HG03095 (cell line): Measurements from ENCODE around the gene PCTP.

ENCODE experiments used
- ATAC-seq: cut with Tn5 transposase; IDR thresholded peaks from one replicate; pipeline ENCODE4 v1.9.1; 2021; ENCODE audit warnings: moderate library complexity; ENCODE audit not compliant: unreplicated experiment

PCTP gene

DNA sequence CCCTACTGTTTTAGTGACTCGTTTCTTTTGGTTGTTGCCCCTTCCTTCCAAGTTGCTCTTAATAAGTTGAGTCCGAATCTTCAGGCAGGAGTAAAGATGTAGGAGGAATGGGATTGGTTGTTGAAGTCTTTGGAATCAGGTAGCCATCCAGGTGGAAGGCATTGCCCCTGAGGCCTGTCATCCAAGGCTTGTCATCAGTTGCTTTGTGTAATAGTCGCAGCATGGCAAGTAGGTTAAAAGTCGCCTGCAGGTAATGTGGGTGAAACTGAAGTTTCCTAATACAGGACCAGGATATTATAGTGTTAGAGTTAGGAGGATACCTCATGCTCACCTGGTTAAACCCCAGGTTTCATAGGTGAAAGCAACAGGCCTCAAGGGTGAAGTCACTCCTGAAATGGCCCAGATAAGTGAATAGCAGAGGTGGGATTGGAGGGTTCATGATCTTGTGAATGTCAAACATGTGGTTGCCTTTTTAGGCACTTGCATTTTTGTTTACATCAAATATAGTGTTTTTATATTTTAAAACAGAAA is 934 bp downstream of the PCTP start:
- ATAC-seq: no peak

DNA sequence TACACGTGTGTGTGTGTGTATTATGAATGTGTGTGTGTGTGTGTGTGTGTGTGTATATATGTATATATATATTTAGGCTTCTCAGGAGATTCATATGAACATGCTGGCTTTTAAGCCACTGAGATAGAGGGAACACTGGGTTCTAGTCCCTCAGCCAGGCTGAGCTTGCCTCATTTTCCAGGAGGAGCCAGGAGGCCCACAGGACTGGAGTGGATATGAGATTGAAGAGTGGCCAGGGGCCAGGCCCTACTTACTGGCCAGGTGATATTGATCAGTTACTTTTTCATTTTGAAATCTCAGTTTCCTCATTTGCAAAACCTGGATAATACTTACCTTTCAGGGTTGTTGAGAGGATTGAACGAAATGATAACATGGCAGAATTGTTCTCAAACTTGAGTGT is 5.8 kb downstream of the PCTP start:
- ATAC-seq: no peak

DNA sequence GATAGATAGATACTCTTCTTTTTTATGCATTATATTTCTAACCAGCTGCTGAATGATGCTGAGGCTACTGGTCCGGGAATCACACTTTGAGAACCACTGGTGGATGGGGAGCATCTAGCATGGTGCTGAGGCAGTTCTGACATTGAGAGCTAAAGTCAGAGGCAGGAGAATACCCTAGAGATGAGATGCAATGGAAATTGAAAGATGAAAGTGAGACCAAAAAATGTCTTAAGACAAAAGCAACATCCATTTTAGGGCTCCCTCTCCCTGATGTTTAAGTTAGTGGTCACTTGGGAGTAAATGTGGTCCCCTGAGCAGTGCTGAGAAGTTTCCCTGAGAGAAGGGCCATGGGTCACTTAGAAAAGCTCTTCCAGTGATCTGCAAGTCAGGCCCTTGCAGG is 6.8 kb downstream of the PCTP start:
- no peak for ATAC-seq

DNA sequence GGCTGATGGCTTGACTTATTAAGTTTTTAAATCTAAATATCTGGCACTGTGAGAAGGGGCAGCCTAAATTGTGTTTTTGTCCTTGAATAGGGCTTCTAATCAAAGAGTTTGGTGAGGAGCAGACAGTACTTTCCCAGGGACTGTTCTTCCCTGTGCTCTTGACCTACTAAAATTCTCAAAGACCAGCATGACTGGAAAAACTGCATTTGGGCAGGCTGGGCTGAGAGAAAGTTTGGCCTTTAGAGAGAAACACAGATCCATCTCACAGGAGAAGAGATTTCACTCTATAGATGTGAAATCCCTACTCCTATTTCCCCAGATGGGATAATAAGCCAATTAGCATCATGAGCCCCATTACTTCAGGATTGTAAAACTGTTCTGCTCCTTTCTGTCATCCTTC is 7.3 kb downstream of the PCTP start:
- ATAC-seq: no peak

DNA sequence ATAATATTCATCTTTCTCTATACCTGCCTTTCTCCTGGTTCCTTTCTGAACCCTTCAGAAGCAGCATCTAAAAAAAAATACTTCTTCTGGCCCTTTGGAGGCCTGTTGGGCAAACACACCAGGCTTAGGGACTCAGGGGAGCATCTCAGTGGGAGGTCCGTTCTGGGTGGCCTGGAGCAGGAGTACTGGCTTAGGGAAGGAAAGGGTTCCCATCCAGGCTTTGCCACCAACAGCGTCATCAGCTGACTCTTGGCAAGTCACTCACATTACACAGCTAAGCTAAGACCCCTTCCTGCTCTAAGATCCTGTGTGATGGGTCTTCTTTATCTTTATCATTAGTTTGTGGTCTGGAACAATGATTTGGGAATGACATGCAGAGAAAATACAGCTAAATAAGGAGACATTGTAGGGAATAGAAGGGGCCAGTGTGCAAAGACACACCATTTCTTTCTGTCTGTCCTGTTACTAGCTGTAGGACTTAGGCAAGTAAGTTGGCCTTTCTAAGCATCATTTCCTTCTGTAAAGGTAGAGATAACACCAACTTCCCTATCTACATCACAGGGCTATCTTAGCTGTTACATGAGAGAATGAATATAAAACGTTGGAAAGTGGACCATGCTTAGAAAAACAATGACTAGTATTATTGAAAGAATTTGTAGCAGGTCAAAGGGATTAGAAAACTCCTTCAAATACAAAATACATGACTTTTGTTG is 9.9 kb downstream of the PCTP start:
- no peak for ATAC-seq

DNA sequence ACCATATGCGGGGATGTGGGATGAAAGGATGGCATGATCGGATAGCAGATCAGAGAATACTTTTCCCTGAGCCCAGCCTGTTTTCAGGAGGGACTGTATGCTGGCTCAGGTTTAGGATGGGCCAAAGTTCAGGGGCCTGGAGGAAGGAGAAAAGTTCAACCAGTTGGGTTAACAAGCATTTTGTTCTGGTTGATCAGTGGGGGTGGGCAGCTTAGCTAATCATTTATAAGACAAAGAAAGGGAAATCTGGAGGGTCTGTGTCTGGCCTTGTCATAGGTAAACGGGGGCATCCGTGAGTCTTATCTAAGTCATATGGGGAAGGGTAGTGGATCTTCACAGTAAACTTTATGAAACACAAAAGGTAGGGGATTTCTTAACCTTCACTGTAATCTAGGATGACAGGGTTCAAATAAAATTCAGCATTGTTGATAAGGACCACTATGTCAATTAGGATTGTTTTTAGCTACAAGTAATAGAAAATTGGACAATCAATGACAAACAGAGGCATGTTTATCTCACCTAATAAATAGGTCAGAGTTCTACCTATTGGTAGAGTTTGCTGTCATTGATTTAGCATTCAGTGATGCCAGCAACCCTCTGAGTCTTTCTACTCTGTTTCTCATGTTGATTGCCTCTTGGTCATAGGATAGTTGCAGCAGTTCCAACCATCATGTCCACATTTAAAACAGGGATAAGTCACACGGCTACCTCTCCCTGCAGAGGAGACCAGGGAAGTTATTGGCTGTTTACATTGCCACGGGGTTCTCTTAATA is 11.4 kb downstream of the PCTP start:
- ATAC-seq: no peak

DNA sequence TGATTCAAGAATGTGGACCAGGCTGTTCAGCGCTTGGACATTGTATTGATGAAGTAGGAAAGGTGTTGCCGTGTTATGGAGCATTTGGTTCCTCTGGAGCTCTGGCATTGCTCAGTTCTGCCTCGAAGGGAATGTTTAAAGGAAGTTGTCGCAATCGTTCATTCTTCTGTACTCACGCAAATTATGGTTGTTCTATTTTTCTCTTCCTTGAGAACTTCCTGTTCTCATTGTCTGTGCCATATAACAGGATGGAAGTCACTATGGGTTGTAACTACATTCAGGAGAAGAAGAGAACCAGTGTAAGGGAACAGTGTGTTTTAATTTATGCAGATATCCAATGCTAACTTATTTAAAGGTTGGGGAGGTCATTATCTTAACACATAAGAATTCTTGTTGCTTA is 13.0 kb downstream of the PCTP start:
- ATAC-seq: no peak

DNA sequence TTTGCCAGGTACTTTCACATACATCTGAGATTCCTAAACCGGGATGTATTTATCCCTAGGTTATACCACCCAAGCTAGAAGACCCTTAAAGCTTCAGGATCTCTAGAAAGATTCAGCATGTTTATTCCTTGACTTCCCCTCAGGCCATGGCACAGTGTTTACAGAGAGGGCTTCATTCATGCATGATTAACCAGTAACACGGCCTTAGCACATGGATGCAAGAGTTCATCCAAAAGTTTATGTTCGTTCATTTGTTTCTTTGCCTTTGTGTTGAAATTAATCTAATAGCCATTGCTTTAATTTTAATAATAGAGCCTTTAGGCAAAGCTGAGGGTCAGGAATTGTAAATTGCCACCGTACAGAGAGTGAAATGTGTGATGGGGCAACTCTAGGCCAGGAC is 13.8 kb downstream of the PCTP start:
- ATAC-seq: no peak

DNA sequence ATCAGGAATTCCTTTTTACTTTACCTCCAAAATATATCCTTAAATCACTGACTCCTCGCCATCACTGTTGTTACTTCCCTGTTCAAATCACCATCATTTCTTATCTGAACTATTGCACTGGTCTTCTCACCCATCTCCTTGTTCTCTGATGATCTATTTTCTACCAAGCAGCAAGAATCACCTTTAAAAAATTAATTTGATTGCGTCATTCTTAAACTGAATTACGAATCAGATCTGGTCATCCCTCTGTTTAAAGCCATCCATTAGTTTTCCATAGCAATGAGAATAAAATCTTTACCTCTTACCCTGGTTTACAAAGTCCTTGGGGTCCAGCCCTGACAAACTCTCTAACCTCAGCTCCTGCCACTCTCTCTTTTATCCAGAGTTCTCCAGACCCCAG is 14.6 kb downstream of the PCTP start:
- no peak for ATAC-seq

DNA sequence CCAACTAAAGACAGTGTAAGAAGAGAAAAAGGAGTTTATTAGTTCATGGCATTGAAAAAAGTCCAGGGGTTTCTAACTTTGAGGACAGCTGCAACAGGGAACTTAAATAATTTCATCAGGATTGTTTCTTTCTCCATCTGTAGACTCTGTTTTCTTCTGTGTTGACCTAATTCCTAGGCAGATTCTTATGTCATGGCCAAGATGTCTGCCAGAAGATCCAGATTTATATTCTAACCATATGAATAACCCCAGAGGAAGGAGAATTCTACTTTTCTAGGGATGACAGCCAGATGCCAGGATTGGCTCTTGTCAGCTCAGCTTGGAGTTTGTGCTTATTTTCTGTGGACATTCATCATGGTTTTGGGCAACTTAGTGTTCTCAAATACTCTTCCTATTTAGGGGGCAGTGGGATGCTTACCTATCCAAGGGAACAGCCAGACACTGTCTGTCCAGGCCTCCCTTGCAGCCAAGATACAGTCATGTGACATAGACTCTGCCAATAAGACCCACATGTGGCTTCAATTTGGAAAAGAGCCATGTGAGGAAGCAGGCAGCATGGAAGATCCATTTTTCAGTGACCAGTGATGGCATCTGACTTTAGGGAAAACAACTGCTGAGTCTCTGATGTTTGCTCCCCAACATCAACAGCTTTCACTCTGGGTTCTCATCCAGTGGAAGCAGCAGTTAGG is 18.2 kb downstream of the PCTP start:
- no peak for ATAC-seq

DNA sequence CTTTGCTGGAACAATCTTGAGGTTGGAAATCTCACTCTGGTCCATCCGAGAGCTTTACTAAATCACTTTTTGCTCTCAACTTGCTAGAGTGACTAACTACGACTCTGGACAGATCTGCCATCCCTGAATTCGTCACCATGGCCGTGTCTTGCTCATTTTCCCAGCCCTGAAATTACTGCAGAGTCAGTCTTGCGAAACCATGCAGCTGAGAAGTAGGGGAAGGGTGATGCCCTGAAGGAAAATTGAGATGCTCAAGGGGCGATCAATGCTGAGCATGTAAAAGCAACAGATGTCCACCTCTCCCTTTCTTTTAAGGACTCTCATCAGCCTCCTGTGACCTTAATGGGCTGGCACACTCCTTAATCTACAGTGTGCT is 18.8 kb downstream of the PCTP start:
- ATAC-seq: no peak

DNA sequence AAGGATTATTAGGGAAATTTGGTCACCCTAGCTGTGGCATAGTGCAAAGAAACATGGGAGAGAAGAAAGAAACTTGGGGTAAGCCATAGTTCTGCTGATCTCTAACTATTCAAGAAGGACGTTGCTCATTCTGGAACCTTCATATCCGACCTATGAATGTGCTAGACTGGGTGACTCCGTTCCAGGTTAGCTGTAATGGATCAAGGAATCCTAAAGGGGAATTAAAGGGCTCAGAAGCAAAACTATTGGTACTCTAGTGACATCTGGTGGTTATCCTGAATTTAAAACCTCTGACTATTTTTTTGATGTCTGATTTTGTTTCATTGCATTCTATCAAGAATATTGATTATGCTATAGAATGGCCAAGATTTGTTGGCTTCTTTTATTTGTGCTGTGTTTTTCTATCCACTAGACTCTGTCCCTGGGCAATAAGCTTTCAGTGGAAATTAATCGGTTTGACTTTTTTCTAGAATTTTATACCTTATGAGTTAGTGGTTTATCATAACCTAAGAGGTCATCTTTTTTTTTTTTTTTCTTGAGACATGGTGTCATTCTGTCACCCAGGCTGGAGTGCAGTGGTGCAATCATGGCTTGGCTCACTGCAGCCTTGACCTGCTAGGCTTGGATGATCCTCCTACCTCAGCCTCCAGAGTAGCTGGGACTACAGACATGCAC is 19.5 kb downstream of the PCTP start:
- ATAC-seq: no peak

DNA sequence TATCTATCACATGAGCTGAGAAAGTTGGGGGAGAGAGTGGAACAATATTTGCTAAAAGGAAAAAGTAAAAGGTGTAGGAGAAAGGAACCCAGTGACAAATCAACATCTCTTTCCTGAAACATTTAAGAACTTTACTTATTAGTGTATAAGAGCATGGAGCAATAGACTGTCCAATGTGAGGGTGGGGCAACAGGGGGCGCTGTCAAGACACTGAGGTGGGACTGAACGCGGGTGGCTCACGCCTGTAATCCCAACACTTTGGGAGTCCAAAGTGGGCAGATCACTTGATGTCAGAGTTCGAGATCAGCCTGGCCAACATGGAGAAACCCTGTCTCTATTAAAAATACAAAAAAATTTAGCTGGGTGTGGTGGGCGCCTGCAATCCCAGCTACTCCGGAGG is 21.2 kb downstream of the PCTP start:
- no peak for ATAC-seq

DNA sequence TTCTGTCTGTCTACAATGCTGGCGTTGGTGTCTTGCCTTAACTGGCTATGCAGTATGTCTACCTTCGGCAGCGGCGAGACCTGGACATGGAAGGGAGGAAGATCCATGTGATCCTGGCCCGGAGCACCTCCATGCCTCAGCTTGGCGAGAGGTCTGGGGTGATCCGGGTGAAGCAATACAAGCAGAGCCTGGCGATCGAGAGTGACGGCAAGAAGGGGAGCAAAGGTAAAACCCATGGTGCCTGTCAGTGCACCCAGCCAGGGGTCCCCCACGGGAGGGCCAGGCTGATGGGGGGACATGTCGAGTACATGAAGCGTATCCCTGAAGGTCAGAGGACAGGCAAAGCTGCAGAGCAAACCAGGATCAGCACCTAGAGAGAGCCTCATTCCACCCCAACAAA is 22.8 kb downstream of the PCTP start:
- no peak for ATAC-seq

DNA sequence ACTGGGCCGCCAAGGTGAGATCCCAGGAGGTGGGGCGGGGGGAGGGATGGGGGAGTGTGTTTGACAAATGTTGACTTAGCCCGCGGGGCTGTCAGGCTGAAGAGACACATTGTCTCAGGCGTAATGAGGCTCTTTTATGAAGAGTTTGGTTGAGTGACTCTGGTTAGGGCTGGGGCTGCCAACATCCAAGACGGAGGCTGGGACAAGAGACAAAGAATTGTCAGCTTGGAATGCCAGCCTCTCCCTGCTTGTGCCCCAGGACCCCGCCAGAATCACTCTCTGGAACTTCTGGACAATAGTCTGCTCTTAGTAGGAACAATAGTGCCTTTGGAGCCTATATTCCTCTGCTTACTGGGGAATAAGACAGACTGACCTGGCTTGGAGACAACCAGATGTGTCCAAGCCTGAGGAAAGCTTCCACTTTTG is 24.0 kb downstream of the PCTP start:
- ATAC-seq: no peak

DNA sequence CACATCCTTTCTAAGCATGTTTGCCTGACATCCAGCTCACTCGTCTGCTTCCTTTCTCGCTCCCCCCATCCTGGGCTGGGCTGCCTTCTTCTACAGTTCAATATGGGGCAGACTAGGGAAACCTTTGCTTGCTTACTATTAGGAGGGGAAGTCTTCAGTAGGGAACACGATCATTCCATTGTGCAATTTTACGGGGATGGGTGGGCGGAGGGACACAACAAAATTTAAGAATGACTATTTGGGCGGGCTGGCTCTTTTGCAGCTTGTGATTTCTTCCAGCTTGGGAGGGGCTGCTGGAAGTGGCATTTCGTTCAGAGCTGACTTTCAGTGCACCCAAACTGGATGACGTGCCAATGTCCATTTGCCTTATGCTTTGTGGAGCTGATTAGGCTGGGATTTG is 25.4 kb downstream of the PCTP start:
- no peak for ATAC-seq

DNA sequence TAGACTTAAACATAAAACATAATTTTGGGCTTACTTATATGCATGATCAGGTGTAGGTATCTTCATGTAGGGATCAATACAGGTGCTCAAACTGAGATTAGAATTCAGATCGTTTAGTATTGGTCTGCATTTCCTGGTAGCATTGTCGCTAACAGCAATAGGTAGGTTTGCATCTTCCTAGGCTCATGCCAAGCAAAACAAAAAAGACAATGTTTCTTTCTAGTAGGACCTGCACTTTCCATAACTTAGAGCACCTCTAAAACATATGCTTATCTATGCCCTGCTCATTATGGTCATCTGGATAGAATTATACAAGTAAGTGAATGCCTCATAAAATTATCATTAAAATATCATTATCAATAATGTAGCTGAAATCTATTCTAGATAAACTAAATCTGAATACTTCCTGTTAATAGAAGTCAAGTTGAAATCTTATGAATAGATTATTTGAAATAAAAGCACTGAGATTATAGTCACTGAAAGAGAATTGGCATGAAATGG is 26.7 kb downstream of the PCTP start:
- ATAC-seq: no peak

DNA sequence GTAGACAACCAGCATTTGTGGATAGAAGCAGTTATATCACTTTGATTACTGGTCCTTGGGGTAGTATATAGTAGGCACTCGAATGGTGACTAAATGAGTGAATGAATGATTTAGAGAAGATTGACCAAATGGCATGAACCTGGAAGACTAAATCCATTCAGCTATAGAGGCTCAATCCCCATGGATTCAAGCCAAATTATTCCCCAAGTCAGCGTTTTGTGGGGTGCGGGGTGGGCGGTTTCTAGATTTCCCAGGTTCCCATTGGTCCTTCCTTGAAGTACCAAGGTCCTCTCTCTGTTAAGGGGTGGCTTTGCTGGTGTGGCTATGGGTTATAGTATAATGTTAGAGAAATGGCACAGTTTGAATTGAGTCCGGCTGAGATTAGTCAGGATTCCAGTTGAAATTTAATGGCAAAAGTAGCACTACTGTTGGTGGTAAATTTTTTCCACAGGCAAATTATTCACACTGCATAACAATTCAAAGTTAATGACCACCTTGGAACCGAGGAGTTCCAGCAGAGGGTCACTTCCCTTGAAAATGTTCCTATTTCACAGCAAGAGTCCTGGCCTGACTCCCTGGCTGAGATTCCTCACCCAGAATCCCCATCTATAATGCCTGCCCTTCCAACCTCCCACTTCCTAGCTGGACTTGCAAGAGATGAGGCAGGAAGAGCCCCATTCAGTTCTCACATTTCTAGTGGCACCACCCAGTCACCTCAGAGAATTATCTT is 27.7 kb downstream of the PCTP start:
- ATAC-seq: no peak

DNA sequence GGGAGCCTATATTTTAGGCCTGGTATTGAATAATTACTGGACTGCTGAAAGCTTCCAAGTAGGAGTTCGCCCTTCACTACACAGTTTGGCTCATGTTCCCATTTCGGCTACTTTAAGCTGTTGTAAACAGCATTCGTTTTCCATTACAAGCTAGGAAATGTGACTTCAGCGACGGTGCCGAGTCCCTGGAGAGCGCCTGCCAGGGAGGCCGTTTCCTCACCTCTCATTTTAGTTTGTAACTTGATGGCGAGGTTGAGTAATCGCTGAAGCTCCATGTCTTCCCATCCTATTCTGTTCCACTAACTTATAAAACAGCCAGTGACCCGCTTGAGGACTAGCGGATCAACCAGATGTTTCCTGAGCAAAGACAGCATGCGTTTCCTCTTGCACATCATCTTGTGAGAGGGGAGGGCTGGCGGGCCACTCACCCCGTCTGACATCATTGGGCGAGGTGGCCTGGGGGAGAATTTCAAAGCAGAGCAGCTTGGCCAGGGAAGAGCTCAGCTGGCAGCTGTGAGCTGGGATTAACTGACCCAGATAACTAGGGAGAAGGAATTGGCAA is 32.9 kb downstream of the PCTP start:
- ATAC-seq: no peak

DNA sequence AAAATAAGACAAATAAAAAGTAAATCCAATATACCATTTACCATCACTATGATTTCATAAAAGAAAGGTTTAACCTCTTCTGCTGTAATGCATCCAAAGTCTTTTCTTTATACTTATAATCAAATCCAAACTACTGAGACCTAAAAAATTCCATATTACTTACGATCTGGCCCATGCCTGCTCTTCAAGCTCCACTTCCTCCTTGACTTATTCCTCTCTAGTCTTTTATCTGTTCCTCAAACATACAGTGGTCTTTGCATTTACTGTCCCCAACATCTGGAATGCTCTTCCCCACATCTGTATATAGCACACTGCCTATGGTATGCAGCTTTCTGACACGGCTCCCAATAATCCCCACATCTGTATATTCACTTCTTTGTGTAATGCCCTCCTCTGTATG is 33.8 kb downstream of the PCTP start:
- no peak for ATAC-seq
